Psoas muscle (tissue), 8 donors: ENCODE measurements around the gene HOXC4. TPM values are rescaled to one million over a fixed set of nuclear protein-coding genes. Genes with fewer than 3 reads are reported as not detected.

Experiments used
- ATAC-seq, 4 donors: fragments of 200-7000 bp; cut with Tn5 transposase; one replicate each; pipeline ENCODE4 v1.9.1; 2020; ENCODE audit warnings: moderate library complexity in 3 of 4, mild to moderate bottlenecking in 2 of 4
- DNase-seq, 2 donors: peaks; one replicate each; pipeline ENCODE4 v3.0.0-alpha.2; 2020
- H3K27ac ChIP-seq: fragments of 200-600 bp; one replicate; pipeline ENCODE4 v1.8.0; 2022
- H3K27me3 ChIP-seq, 3 donors: fragments of 200-600 bp in 1 of 3; one replicate each; pipeline versions ENCODE4 v1.6.1 to v1.8.0; 2013 to 2022; ENCODE audit warnings: low read length in 2 of 3, mild to moderate bottlenecking in 2 of 3, moderate library complexity in 1 of 3; ENCODE audit not compliant: insufficient read depth in 3 of 3
- H3K36me3 ChIP-seq, 2 donors: fragments of 200-600 bp in 1 of 2; one replicate each; pipeline versions ENCODE4 v1.6.1 to v1.8.0; 2013 to 2022; ENCODE audit warnings: low read depth in 1 of 2, mild to moderate bottlenecking in 1 of 2, moderate library complexity in 1 of 2; ENCODE audit not compliant: insufficient read depth in 1 of 2
- H3K4me1 ChIP-seq: fragments of 200-600 bp; one replicate; pipeline ENCODE4 v1.8.0; 2022
- H3K4me3 ChIP-seq: fragments of 200-600 bp; one replicate; pipeline ENCODE4 v1.8.0; 2022; ENCODE audit warnings: mild to moderate bottlenecking
- H3K9me3 ChIP-seq: fragments of 200-600 bp; one replicate; pipeline ENCODE4 v1.8.0; 2022
- WGBS, 3 donors: extraction: QIAGEN DNeasy Blood & Tissue Kit; methylation state at CpG; one replicate each; pipeline versions ENCODE4 v1.1.6 to v1.1.7; 2013; 5-methylcytosine and 5-hydroxymethylcytosine counted together
- intact Hi-C, 2 donors: fragments of 100-400 bp; cut with DNase I; formaldehyde crosslinking; loops; one replicate each; pipeline versions ENCODE4 v1.11.0 to v1.14.2; 2022
- long read RNA-seq, 2 donors: library from polyadenylated mRNA; unstranded; transcript quantifications; one replicate each; pipeline ENCODE4 v2.0.0, GENCODE V29; 2021
- polyA plus RNA-seq, 3 donors: library from polyadenylated mRNA; stranded (reverse); fragments of 200-250 nt; gene quantifications; one replicate each; pipeline ENCODE4 v1.2.3, GENCODE V29; 2013
- total RNA-seq, 4 donors: library from RNA; stranded (reverse); fragmentation: NEBNext Ultra II Directional in 2 of 4; extraction: Animal tissue kit (Norgen Biotek cat#: 25700) in 2 of 4; gene quantifications; one replicate each; pipeline versions ENCODE4 v1.2.1 to v1.2.4, GENCODE V29; 2021 to 2023
- TF ChIP-seq, protein P1 (sequence below): fragments of 200-600 bp; IDR thresholded peaks from one replicate; pipeline ENCODE4 v1.8.0; 2022; ENCODE audit warnings: antibody characterized with exemption
- donor health status: healthy with polysubstance abuse.
- donor health status: DM: no; HTN: no; CAD: no; lungs with moderate emphysema.
- donor health status: Bipolar disorder and iron deficiency.
- donor health status: healthy.
- donor health status: DM: yes; HTN: yes; CAD: no.
- donor health status: DM: no; HTN: no; CAD: no.
- donor health status: DM: no; HTN: no; CAD: no.
- donor health status: DM: yes; HTN: yes; CAD: no.

HOXC4 gene
- total RNA-seq (1 to 10 TPM; 1.6 to 4.7 (median 2.6) TPM), polyA plus RNA-seq (1 to 10 TPM in 2 of 3 donors, under 1 TPM in 1; 0.72 to 1.4 (median 1.1) TPM)
- long read RNA-seq, donor 1, result 0 reads
- long read RNA-seq, donor 2, result 0 reads

DNA sequence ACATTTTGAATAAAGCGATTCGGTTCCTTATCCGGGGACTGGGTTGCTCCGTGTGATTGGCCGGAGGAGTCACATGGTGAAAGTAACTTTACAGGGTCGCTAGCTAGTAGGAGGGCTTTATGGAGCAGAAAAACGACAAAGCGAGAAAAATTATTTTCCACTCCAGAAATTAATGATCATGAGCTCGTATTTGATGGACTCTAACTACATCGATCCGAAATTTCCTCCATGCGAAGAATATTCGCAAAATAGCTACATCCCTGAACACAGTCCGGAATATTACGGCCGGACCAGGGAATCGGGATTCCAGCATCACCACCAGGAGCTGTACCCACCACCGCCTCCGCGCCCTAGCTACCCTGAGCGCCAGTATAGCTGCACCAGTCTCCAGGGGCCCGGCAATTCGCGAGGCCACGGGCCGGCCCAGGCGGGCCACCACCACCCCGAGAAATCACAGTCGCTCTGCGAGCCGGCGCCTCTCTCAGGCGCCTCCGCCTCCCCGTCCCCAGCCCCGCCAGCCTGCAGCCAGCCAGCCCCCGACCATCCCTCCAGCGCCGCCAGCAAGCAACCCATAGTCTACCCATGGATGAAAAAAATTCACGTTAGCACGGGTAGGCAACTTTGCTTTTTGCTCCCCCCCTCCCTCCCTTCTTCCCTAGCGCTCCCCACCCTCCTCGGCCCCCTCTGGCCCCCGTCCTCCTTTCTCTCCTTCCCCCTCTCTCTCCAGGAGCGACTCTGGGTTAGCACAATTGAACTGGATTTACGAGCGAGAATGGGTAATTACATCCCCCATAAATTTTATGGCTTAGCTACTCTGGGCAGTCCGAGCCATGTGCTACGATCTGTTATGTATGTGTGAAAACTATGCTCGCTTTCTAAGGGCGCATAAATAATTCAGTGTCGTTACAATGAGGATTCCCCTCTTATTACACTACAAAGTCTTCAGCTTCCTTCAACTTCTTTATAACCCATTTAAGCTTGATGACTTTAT, at the start of gene HOXC4:
HOXC4 (plus strand) TSS at position 85 of the 991 bp plus-strand sequence; CDS start at position 173, 88 bp downstream.
- intact Hi-C loops, result no loop called here
- WGBS, 3 donors, result 21 to 30% (median 22%) methylated on average over 44 to 52 of the region's 52 CpGs
- H3K27me3 ChIP-seq, result no peaks in the 10 kb centered on the region
- peak within 1 kb of the TSS; percentile 63 for H3K4me3 ChIP-seq
- TF ChIP-seq, protein P1, sequence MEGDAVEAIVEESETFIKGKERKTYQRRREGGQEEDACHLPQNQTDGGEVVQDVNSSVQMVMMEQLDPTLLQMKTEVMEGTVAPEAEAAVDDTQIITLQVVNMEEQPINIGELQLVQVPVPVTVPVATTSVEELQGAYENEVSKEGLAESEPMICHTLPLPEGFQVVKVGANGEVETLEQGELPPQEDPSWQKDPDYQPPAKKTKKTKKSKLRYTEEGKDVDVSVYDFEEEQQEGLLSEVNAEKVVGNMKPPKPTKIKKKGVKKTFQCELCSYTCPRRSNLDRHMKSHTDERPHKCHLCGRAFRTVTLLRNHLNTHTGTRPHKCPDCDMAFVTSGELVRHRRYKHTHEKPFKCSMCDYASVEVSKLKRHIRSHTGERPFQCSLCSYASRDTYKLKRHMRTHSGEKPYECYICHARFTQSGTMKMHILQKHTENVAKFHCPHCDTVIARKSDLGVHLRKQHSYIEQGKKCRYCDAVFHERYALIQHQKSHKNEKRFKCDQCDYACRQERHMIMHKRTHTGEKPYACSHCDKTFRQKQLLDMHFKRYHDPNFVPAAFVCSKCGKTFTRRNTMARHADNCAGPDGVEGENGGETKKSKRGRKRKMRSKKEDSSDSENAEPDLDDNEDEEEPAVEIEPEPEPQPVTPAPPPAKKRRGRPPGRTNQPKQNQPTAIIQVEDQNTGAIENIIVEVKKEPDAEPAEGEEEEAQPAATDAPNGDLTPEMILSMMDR, result no peak
- H3K9me3 ChIP-seq, result no peaks in the 10 kb centered on the region
- peak; percentile 52 to 80 (median 63) for ATAC-seq
- no peak within 1 kb of the TSS for H3K27ac ChIP-seq
- H3K4me1 ChIP-seq, result no peaks in the 10 kb centered on the region
- no peaks in the 10 kb centered on the region for H3K36me3 ChIP-seq
- no peak for DNase-seq

DNA sequence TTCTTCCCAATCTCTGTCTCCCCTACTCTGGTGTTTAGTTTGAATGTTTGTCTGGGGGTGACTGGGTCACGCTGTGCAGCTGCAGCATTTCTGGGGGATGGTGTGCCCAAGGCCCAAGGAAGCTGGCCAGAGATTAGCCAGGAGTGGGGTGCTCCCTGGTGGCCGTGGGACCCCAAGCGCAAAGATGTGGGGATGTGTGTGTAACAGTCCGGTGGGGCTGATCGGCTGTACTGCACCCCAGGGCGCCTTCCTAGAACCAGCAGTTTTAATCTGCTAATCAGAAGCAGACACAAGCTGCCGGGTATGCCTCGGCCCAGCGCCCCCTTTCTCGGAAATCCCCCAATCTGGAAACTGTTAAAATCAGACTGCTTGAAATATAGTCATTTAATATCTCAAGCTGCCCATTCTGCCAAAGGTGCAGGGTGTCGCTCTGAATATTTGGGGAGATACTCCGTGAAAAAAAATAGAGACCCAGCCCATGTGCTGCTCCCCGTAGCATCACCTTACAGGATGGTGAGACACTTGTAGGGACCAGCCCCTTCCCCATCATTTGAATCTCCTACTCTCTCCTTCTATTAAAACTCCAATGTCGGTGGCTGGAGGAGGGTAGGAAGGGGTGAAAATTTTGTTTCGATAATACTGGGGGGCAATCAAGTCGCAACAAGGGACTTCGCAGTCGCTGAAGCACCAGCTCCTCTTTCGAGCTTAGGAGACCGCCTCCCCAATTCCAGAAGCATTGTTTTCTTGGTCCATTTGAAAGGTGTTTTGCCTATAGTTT, 49.4 kb upstream of the HOXC4 start:
- DNase-seq (peak in 1 of 2 donors; percentile 46), ATAC-seq (no peak)
- no peaks in the 10 kb centered on the region for H3K36me3 ChIP-seq
- TF ChIP-seq, protein P1, result no peak
- H3K4me1 ChIP-seq, result peaks cover 19% of the 10 kb centered on the region
- intact Hi-C loops, result loop anchor here in 1 of 2 donors (5.0 kb wide), 1 partner anchor 273 kb away; no protein-coding TSS in a partner anchor
- H3K27me3 ChIP-seq, result no peaks in the 10 kb centered on the region
- H3K9me3 ChIP-seq, result no peaks in the 10 kb centered on the region
- H3K27ac ChIP-seq, result peak overlapping the region; percentile 95
- 53 to 63% (median 54%) methylated on average over 20 of the region's 20 CpGs for WGBS, 3 donors
- peak overlapping the region; percentile 78 for H3K4me3 ChIP-seq

DNA sequence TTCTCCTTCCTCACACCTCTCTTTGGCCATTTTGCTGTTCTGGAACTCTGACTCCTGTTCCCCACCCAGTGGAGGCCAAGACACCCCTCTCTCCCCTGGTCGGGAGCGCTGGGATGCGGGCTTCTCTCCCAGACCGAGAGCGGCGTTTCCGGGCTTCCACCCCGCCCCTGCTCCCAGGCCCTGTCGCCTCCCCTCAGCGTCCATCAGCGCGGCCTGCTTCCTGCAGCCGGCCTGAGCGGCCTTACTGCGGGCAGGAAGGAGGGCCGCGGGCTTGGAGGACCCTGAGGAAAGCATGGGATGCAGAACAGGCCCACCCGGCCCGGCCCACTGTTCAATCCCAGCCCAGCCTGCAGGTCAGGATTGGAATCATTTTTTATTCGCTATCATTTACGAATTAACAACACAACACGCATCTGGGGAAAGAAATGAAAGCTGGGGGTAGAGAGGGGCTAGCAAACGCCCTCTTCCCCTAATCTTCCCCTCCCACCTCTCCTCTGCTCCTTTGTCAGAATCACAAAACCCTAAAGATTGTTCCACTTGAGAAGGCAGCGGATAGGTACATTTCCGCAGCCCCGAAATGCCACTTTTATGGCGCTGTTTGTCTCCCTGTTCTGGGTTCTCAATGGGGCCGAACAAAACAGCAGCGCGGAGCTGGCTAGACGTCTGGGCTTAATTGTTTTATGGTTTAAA, 48.6 kb upstream of the HOXC4 start:
- no peaks in the 10 kb centered on the region for H3K27me3 ChIP-seq
- TF ChIP-seq, protein P1, result no peak
- DNase-seq, result peak in 1 of 2 donors; percentile 78
- no peaks in the 10 kb centered on the region for H3K9me3 ChIP-seq
- H3K36me3 ChIP-seq, result no peaks in the 10 kb centered on the region
- peak overlapping the region; percentile 78 for H3K4me3 ChIP-seq
- H3K27ac ChIP-seq, result peak overlapping the region; percentile 95
- intact Hi-C loops, result loop anchor here in 1 of 2 donors (5.0 kb wide), 2 partner anchors 192 to 272 kb away; no protein-coding TSS in a partner anchor
- WGBS, 3 donors, result 44 to 55% (median 49%) methylated on average over 31 of the region's 31 CpGs
- no peak for ATAC-seq
- H3K4me1 ChIP-seq, result peaks cover 19% of the 10 kb centered on the region

DNA sequence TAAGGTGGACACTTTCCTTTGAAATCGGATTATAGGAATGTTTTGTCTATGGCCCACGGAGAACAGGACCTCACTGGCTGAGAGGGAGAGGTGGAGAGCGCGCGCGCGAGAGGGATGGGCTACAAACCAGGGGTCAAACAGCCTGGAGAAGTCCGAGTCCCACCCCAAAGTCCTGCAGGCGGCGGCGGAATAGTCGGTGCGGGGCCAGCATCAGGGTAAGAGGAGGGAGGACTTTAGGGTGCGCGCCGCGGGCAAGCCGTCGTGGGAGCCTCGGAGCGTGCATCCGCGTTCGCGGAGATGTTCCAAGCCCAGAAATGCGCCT, 48.1 kb upstream of the HOXC4 start:
- DNase-seq (peak in 1 of 2 donors; percentile 64), ATAC-seq (no peak)
- Histone ChIP-seq H3K4me3 (peak overlapping the region; percentile 78), H3K27me3 (no peaks in the 10 kb centered on the region), H3K36me3 (no peaks in the 10 kb centered on the region), H3K27ac (peak overlapping the region; percentile 95), H3K4me1 (peaks cover 22% of the 10 kb centered on the region), H3K9me3 (no peaks in the 10 kb centered on the region)
- 25 to 32% (median 26%) methylated on average over 26 of the region's 26 CpGs for WGBS, 3 donors
- intact Hi-C loops, result loop anchor here in 1 of 2 donors (5.0 kb wide), 1 partner anchor 192 kb away; no protein-coding TSS in a partner anchor
- TF ChIP-seq, protein P1, result no peak
